ENCODE data around the gene HOXB2.

HOXB2 gene

DNA sequence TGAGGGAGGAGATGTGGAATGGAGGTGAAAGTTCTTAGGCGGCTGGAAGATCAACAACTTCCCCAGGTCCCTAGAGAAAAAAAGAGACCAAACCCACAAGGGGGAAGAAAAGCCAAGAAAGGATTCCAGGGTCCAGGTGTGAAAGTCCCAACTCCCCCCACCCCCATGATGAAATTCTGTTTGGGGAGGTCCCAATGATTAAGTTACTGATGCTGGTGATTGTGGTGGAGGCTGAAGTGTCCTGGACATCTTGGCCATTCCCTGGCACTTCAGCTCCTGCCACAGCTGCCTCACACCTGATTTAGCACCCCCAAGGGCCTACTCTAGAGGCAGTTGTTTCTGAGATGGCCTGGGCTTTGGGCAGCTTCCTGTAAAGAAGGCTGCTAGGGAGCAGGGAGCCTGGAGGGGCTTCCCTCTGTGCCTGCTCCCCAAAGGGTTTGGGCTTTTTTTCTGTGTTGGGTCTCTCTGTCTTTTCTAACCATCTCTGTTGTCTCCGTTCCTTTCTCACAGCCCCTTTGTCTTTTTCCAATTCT, 20.2 kb upstream of the HOXB2 start:
- DNase-seq (ENCODE audit: low read depth), result no peak
- no peak overlapping the region for H3K4me3 ChIP-seq (ENCODE audit: low read depth, low read length)
- TF ChIP-seq, protein P1, sequence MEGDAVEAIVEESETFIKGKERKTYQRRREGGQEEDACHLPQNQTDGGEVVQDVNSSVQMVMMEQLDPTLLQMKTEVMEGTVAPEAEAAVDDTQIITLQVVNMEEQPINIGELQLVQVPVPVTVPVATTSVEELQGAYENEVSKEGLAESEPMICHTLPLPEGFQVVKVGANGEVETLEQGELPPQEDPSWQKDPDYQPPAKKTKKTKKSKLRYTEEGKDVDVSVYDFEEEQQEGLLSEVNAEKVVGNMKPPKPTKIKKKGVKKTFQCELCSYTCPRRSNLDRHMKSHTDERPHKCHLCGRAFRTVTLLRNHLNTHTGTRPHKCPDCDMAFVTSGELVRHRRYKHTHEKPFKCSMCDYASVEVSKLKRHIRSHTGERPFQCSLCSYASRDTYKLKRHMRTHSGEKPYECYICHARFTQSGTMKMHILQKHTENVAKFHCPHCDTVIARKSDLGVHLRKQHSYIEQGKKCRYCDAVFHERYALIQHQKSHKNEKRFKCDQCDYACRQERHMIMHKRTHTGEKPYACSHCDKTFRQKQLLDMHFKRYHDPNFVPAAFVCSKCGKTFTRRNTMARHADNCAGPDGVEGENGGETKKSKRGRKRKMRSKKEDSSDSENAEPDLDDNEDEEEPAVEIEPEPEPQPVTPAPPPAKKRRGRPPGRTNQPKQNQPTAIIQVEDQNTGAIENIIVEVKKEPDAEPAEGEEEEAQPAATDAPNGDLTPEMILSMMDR (IDR thresholded peaks at IDR 0.05; ENCODE audit: insufficient read depth, low read depth, low read length, missing control alignments), result no peak

DNA sequence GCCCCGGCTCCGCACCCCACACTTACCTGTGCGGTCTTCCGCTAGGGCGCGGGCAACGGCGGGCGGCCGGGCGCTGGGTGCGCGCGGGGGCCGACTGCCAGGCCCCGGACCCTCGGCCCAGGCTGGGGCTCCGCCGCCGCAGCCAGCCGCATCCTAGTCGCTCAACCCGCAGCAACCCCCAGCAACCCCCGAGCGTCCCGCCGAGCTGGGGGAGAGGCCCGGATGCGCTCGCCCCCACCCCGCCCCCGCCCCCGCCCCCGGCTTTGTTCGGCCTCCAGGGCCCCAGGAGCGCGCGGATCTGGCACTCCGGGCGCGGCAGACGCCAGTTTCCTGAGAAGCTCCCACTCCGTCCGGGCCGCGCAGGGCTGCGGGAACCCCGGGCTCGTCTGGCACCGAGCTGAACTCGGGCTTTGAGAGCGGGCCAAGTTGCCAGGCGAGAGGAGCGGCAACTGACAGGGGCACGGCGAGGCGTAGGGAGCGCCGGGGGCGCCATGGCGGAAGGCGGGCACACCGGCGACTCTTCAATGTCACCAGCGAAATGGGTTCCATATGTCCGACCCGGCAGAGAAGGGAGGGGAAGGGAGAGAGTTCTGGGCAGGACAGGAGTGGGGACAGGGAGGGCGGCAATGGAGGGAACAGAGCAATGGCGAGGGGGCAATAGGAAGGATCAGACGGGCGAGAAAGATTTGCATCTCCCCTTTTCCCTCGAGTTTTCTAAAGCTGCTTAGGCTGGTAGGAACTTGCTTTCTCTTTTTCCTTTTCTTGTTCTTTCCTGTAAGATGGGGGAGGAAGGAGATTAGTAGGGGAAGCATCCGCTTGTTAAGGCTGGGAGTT, 19.5 kb upstream of the HOXB2 start:
- no peak for DNase-seq (ENCODE audit: low read depth)
- no peak overlapping the region for H3K4me3 ChIP-seq (ENCODE audit: low read depth, low read length)
- TF ChIP-seq, protein P1 (IDR thresholded peaks at IDR 0.05; ENCODE audit: insufficient read depth, low read depth, low read length, missing control alignments), result no peak

DNA sequence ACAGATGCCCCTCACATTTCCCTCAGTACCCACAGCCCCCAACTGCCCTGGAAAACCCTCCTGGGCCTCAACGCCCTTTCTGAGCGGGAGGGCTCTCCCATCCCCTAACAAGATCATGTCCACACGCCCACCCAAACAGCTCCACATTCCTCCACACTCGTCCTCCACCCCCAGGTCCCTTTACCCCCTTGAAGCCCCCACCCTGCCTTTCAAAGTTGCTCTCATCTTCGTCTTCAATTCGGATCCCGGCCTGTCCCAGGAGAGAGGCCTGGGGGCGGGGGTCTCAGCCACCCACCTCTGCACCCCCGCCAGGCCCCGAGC, 18.9 kb upstream of the HOXB2 start:
- H3K4me3 ChIP-seq (ENCODE audit: low read depth, low read length), result no peak overlapping the region
- TF ChIP-seq, protein P1 (IDR thresholded peaks at IDR 0.05; ENCODE audit: insufficient read depth, low read depth, low read length, missing control alignments), result no peak
- no peak for DNase-seq (ENCODE audit: low read depth)

DNA sequence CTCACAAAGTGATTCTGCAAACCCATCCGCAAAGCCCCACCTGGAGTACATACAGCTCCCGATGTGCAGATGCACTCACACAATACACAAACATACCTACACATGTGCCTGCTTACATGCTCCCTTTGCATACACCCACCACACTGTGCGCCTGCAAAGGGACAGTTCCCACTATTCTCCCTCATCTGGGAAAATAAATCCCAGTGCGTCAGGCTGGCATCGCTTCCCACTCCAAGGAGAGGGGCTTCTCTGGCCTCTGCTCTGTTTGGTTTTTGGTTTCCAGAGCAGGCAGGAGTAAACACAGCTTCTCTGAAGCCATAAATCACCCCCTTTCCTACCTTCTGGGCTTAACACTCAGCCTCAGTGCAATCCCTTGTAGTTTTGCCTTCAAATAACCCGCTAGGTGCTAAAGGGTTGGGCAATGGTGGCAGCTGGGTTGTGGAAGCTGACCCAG, 18.5 kb upstream of the HOXB2 start:
- TF ChIP-seq, protein P1 (IDR thresholded peaks at IDR 0.05; ENCODE audit: insufficient read depth, low read depth, low read length, missing control alignments), result no peak
- no peak overlapping the region for H3K4me3 ChIP-seq (ENCODE audit: low read depth, low read length)
- DNase-seq (ENCODE audit: low read depth), result no peak

DNA sequence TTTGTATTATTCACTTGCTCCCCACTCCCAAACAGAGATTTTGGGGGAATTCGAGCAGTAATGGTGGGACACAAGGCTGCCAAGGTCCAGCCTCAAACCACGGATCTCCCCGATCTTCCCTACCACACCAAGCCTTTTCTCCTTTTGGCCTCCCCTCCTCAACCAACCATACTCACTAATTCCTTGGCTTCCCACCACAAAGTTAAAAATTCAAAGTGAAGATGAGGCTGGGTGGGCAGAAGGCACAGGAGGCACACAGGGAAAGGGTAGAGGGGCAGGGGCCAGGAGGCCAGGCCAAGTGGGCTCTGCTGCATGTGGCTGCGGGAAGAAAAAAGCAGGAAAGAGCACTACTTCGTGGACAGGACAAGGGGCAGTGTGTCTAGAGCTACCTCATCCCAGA, 18.0 kb upstream of the HOXB2 start:
- no peak for DNase-seq (ENCODE audit: low read depth)
- H3K4me3 ChIP-seq (ENCODE audit: low read depth, low read length), result no peak overlapping the region
- TF ChIP-seq, protein P1 (IDR thresholded peaks at IDR 0.05; ENCODE audit: insufficient read depth, low read depth, low read length, missing control alignments), result no peak

DNA sequence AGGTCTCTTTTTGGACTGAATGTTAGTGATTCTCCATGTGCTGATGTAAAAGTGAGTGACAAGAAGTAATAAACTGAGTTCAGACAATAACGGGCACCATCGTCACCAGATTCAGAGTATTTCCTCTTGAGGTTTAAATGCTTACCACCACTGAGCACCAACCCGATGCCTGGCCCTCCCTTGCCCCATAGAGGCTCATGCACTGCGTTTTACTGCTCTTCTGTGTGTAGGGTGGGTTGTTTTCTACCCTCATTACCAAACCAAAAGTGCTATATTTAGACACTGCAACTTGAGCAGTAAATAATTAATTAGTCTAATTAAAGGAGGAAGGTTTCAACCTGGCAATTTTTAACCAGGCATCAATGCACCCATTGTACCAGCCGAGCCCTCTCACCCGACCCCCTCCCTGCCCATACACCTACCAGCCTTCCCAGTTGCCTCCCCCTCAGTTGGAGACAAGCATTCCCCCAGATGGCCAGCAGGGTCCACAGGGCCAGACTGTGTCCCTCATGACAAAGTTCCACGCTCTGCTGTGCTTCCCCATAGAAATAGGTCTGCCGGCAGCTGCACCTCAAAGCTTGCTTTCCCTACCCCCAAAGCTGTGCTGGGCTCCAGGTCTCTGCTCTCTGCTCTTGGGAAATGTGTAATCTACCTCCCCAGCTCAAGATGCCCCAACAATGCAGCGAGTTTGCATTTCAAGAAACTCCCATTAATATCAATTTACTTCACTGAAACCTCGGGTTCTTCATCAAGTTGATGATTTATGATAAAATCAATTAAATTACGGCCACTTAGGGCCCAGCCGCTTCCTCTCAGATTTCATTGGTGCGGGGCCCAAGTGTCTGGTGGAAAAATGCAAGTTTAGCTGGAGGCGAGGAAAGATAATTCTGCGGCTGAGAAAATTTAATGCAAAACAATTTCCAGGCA, 17.2 kb upstream of the HOXB2 start:
- TF ChIP-seq, protein P1 (IDR thresholded peaks at IDR 0.05; ENCODE audit: insufficient read depth, low read depth, low read length, missing control alignments), result peak; percentile 23
- no peak for DNase-seq (ENCODE audit: low read depth)
- H3K4me3 ChIP-seq (ENCODE audit: low read depth, low read length), result no peak overlapping the region
